Measurements from ENCODE around the gene CLDN4.

The CLDN4 gene

DNA sequence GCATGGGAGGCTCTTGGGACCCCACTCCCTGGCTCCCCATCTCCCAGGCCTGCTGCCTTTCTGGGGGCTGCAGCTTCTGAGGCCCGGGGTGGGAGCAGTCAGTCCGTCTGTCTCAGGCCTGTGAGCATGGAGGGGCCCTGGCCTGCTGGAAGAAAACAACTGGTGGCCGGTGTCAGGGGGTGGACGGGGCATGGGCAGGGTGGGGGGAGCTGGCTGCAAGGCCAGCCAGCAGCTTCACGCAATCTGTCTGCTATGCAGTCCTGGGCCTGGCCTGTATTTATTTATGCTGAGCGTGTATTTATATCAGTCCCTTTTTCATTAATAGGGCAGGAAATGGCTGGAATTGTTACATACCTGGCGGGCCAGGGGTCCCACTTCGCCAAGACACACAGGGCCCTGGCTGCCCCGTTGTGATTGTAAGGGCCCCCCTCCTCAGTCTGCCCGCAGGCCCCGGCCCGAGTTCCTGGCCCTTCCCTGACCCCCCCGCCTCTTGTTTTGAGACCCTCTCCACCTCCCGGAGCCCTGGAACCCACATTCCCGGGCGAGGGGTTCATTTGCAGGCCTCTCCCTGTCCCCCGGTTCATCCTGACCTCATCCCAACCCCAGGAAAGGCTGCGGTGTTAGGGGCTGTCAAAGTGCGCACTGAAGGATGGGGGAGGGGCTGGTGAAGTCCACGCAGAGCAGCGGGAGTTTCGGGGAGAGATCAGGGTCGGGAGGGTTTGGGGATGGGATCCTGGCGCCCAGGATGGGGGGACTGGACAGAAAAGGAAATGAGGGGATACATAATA, 38.4 kb downstream of the CLDN4 start:
- in situ Hi-C loops (cut with HindIII; ENCODE audit: low sequenced_read_pairs), result loop anchor here (5.0 kb wide), 1 partner anchor 62 kb away; no protein-coding TSS in a partner anchor

DNA sequence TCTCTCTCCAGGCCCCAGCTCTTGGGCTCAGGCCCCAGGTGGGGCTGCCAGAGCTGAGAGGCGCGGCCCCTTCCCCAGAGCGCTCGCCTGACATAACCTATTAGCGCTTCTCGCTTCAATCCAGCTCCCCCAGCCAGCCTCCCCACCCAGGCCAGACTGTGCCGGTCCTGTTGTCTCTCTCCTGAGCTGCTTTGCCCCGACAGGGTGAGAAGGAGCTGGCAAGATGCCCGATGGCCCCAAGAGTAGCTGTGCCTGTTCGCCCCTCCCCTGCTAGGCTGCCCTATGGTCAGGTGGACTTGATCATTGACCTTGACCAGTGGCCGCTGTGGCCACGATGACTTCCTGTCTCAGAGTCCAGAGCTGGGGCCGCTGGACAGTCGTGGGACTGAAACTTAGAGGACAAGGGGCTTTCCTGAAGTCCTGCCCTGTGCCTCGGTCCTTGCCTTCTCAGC, 39.3 kb downstream of the CLDN4 start:
- in situ Hi-C loops (cut with HindIII; ENCODE audit: low sequenced_read_pairs), result loop anchor here (5.0 kb wide), 1 partner anchor 132 kb away; no protein-coding TSS in a partner anchor

DNA sequence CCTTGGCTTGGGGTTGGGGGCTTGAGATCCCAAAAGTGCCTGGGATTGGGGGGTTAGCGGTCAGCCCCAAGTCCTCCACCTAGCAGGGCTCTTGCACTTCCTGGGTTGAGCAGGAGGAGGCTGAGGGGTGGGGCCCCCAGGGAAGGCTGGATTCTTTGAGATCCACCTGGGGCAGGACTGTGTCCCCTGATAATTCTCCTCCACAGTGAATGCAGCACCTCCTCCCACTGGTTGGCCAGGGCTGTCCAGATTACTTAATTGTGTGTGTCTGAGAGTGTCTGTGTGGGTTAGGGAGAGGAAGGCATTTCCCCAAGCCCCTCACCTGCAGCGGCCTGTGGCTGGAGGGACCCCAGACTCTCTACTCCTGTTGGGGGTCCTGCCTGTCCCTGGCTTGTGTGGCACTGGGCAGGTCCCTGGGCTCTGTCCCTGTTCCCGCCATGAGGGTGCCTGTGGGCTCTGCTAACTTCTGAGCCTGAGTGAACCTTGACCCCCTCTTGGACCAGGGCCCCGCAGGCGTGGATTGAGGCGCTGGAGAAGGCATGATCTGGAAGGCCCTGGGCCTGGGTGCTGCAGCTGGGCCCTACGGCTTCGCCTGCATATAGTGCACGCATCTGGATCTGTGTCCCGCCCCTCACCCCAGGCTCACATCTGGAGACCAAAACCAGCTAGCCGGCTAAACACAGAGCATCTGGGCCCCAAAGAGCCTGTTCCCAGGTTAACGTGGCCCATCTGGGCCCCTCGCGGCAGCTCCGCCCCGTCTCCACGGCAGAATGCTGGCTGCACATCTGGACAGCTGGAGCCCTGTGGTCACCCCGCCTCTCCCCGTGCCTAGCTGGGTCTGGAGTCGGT, 40.6 kb downstream of the CLDN4 start:
- in situ Hi-C loops (cut with HindIII; ENCODE audit: low sequenced_read_pairs), result loop anchor here (5.0 kb wide), 1 partner anchor 131 kb away; no protein-coding TSS in a partner anchor

DNA sequence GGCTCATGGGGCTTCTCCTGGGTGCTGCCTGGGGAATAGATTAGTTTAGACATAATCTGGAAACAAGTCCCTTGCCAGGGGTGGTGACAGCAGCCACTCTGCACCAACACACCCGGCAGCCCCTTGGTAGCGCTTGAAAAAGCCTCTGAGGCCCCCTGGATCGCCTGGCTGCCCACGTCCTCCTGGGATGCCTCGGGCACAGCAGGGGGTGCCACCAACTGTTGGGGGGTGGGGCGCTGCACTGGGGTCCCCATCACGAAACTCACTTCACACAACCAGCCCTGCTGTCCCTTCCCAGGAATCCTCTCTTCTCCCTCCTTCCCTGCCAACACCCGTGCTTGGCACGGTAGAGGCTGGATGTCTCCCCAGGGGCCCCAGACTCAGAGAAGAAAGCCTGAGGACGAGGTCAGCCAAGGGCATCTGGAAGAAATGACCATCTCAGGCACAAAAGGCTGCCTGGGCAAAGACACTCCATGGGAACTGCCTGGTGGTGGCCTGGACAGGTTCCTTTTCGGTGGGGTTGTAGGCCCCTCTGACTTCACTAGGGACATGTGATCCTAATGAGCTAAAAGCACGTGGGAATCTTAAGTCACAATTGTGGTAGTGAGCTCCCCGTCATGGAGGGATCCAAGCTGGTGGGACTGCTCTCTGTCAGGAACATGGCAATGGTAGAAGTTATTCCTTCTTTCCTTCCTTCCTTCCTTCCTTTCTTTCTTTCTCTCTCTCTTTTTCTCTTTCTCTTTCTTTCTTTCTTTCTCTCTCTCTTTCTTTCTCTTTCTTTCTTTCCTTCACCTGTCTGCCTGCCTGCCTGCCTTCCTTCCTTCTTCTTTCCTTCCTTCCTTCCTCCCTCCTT, 41.5 kb downstream of the CLDN4 start:
- in situ Hi-C loops (cut with HindIII; ENCODE audit: low sequenced_read_pairs), result loop anchor here (5.0 kb wide), 1 partner anchor 130 kb away; no protein-coding TSS in a partner anchor

DNA sequence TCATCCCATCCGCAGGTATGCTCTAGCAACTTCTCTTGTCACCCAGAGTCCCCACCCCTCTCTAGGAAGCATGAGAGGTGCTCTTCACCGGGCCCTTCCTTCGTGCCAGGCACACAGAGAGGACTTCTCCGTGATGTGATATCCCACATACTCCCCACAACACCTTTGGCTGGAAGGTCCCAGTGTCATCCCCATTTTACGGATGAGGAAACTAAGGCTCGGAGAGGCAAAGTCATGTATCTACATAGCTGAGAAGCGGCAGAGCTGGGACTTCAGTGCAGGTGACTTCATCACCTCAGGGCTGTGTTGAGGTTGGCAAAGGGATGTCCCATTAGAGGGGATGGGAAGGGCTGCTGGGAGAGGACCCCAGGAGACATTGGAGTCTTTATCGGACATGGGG, 45.6 kb downstream of the CLDN4 start:
- in situ Hi-C loops (cut with HindIII; ENCODE audit: low sequenced_read_pairs), result no loop called here

DNA sequence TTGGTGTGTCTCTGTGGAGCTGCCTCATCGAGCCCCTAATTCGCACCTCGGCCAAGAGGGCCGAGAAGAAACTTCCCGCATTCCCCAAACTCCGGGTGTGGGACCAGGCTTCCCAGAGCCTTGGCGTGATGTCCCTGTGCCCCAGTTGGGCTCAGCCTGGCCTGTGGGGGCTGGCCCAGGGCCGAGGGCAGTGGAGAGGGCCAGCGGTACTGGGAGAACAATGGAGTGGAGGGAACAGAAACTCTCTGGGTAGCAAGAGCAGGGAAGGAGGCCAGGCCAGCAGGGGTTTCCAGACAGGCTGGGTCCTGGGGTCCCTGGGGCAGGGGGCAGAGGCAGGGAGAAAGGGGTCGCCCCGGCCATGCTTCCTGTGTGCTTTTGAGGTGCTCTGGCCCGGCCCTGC, 46.2 kb downstream of the CLDN4 start:
- in situ Hi-C loops (cut with HindIII; ENCODE audit: low sequenced_read_pairs), result no loop called here

DNA sequence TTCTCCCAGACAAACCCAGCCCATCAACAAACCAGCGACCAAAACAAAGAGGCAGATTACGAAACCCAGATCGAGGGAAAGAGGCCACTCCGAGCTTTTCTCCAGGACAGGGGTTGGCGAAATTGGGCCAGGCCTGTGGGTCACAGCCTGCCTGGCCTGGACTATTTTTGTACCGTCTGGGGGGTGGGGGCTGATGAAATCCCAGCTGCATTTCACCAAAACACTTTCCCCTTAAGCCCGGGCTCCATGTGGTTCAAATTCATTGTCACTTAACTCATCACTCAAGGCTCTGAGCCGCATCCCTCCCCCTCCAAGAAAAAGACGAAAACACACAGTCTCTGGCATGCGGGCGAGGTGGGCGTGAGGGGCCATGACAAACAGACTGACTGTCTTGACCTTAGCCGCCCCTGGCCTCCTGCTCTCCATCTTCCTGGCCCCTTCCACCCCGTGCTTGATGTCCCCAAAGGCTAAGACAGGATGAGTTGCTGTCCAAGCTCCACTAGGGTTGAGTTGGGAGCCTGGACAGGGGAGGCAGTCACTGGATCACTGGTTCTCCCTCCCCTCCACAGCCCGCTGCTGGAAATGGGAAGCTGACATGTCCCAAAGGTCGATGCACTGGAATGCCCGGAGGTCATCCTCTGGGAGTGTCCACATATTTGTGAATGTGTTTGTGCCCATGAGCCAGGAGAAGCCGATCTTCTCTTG, 49.3 kb downstream of the CLDN4 start:
- in situ Hi-C loops (cut with HindIII; ENCODE audit: low sequenced_read_pairs), result no loop called here

DNA sequence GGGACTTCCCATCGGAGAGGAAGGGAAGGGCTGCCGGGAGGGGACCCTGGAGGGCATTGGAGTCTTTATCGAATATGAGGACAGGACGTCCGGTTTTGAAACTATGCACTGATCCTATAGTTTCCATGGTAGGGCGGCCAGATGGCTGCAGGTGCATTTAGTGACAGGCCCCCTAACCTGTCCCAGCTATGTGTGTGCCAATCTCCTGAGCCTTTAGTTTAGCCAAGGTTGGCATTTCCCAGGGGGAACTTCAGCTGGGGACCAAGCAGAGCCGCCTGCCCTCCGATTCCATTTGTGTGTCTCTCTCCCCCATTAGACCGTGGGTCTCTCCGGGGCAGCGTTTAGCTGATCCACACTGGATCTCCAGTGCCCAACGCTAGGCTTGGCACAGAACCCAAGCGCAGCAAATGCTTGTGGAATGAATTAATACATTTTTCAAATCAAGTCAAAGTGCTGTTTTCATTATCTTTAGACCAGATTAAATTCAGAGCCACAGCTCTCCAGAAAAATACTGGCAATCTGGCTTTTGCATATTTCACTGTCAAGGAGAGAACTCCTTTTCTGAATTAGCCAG, 50.0 kb downstream of the CLDN4 start:
- in situ Hi-C loops (cut with HindIII; ENCODE audit: low sequenced_read_pairs), result no loop called here

DNA sequence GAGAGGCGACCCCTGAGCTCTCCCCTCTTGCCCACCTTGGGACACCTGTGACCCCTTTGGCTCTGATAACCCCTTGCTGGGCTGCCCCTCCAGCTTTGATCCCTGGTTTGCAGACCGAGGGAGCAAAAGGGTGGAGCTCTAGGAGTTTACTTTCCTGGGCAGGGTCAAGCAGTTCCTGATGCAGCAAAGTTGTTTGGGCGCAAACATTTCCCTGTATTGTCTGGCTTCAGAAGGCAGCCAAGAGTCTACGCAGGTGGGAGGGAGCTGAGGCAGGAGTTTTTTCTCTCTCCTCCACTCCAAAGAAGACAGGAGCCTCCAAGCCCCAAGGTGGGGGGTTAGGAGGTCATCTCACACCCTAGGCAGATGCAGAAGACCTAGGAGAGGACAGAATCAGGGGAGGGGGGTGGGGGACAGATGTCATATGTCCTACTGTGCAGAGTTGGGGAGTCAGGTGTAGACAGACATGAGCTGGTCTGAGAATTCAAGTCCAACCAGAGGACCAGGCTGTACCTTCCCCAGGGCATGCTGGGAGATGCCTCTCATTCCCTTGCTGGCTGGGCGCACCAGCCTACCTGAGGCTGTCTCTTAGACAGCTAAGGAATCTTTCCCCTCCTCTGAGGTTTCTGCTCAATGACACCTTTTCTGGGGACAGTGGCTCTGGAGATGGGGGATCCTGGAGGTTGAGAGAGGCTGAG, 50.7 kb downstream of the CLDN4 start:
- in situ Hi-C loops (cut with HindIII; ENCODE audit: low sequenced_read_pairs), result no loop called here

DNA sequence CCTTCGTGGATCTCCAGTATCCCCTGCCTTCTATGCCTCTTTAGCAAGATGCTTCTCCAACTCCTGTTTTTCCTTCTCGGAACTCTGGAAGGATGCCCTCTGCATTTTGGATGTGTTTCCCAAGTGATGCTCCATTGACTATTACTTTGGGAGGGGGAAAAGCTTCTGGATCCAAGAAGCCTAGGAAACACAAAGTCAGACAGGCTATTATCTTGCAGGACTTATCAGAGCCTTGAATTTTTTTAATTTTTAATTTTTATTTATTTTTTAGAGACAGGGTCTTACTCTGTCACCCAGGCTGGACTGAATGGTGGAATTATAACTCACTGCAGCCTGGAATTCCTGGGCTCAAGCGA, 51.2 kb downstream of the CLDN4 start:
- in situ Hi-C loops (cut with HindIII; ENCODE audit: low sequenced_read_pairs), result no loop called here
